Activated CD4-positive, CD25-positive, alpha-beta regulatory T cell treated with anti-CD3 and anti-CD28 coated beads, Interleukin-2, amount 50 U/mL, for 24 hours (primary cell): ENCODE results near the gene ZNF423.

Experiments used
- ATAC-seq, 2 donors: fragments of 150-1000 bp; cut with Tn5 transposase; one replicate each; pipeline ENCODE4 v1.10.0; 2021; ENCODE audit warnings: mild to moderate bottlenecking in 1 of 2, moderate library complexity in 1 of 2

The ZNF423 gene

GRCh38 chr16:49464877-49465504 is 390.9 kb downstream of the ZNF423 start:
- no peak for ATAC-seq

GRCh38 chr16:49464093-49464492 is 391.8 kb downstream of the ZNF423 start:
- no peak for ATAC-seq

GRCh38 chr16:49463529-49463928 is 392.4 kb downstream of the ZNF423 start:
- ATAC-seq = peak; percentile 73 to 75

GRCh38 chr16:49462989-49463371 is 392.9 kb downstream of the ZNF423 start:
- ATAC-seq = no peak

- ATAC-seq = no peak
Observed at GRCh38 chr16:49462362-49462988, 393.4 kb downstream of the ZNF423 start.

GRCh38 chr16:49461517-49461951 is 394.4 kb downstream of the ZNF423 start:
- ATAC-seq = no peak

- no peak for ATAC-seq
Observed at GRCh38 chr16:49460786-49461470, 395.0 kb downstream of the ZNF423 start.

- no peak for ATAC-seq
Observed at GRCh38 chr16:49459953-49460735, 395.8 kb downstream of the ZNF423 start.

- ATAC-seq = no peak
Observed at GRCh38 chr16:49458656-49459445, 397.1 kb downstream of the ZNF423 start.

GRCh38 chr16:49458243-49458642 is 397.7 kb downstream of the ZNF423 start:
- no peak for ATAC-seq

GRCh38 chr16:49457196-49457595 is 398.7 kb downstream of the ZNF423 start:
- no peak for ATAC-seq

GRCh38 chr16:49456763-49457162 is 399.1 kb downstream of the ZNF423 start:
- ATAC-seq = no peak

GRCh38 chr16:49455991-49456745 is 399.7 kb downstream of the ZNF423 start:
- ATAC-seq = no peak

GRCh38 chr16:49455181-49455990 is 400.5 kb downstream of the ZNF423 start:
- ATAC-seq = no peak

GRCh38 chr16:49454426-49455180 is 401.3 kb downstream of the ZNF423 start:
- no peak for ATAC-seq

GRCh38 chr16:49453983-49454382 is 401.9 kb downstream of the ZNF423 start:
- no peak for ATAC-seq

- ATAC-seq = no peak
Observed at GRCh38 chr16:49453021-49453420, 402.9 kb downstream of the ZNF423 start.

- no peak for ATAC-seq
Observed at GRCh38 chr16:49452578-49452977, 403.3 kb downstream of the ZNF423 start.

GRCh38 chr16:49452108-49452507 is 403.8 kb downstream of the ZNF423 start:
- ATAC-seq = no peak

- no peak for ATAC-seq
Observed at GRCh38 chr16:49446805-49447204, 409.1 kb downstream of the ZNF423 start.
